PC-9 (cell line): ENCODE measurements around the gene SND1.

Experiments
- CTCF ChIP-seq: fragments of 200-600 bp; sonication (generic); conservative IDR thresholded peaks from 2 replicates; pipeline ENCODE4 v1.6.1; 2017; ENCODE audit warnings: mixed run types, antibody characterized with exemption, mild to moderate bottlenecking, moderate library complexity
- EZH2 ChIP-seq: fragments of 200-600 bp; sonication (generic); IDR thresholded peaks from 2 replicates; pipeline ENCODE4 v1.8.0; 2017; ENCODE audit warnings: antibody characterized with exemption, low read depth

GRCh38 chr7:127708788-127709187 lies 56.8 kb downstream of the SND1 start:
- TF ChIP-seq CTCF = peak; percentile 82
- no peak for TF ChIP-seq EZH2
